ENCODE results near the gene PUM1. TPM values are rescaled to one million over a fixed set of nuclear protein-coding genes. Genes with fewer than 3 reads are reported as not detected.
"Not testable (repeated sequence)": the region's sequence is repeated elsewhere in the genome, so short reads cannot be mapped to it uniquely, and the experiment has no call there.

The PUM1 gene
- total RNA-seq, 1 donor from 2014 or later, result 143 TPM

GRCh38 chr1:30940541-30940940 is 125.0 kb downstream of the PUM1 start:
- TF ChIP-seq CTCF (IDR thresholded peaks at IDR 0.05; ENCODE audit: insufficient read depth, low read depth, low read length), result no peak
- no peak for TF ChIP-seq EZH2 (IDR thresholded peaks at IDR 0.05; ENCODE audit: insufficient read depth, low read length)
- FAIRE-seq, result no peak
- Histone ChIP-seq H3K79me2 (ENCODE audit: insufficient read depth, low read length) (peaks cover 43% of the 10 kb centered on the region), H4K20me1 (ENCODE audit: insufficient read depth, low read length) (peaks cover 68% of the 10 kb centered on the region), H3K27ac (ENCODE audit: low read depth, low read length) (no peak overlapping the region), H3K4me3 (ENCODE audit: insufficient read depth, low read depth, low read length) (no peak overlapping the region), H3K36me3 (ENCODE audit: insufficient read depth, low read length) (peaks cover 60% of the 10 kb centered on the region), H3K4me1 (ENCODE audit: insufficient read depth, low read length) (peaks cover 7% of the 10 kb centered on the region), H2AFZ (ENCODE audit: low read depth, low read length) (no peak overlapping the region), H3K9ac (ENCODE audit: low read length) (no peak overlapping the region), H3K4me2 (ENCODE audit: low read length) (no peak overlapping the region), H3K27me3 (ENCODE audit: insufficient read depth, low read length) (no peaks in the 10 kb centered on the region), H3K9me3 (ENCODE audit: insufficient read depth, low read depth, low read length) (no peaks in the 10 kb centered on the region)
- Mint-ChIP-seq H3K4me3 (ENCODE audit: unreplicated experiment) (no peak overlapping the region), H3K36me3 (ENCODE audit: low read depth, unreplicated experiment) (peaks cover 28% of the 10 kb centered on the region), H3K27me3 (ENCODE audit: low read depth, unreplicated experiment) (no peaks in the 10 kb centered on the region), H3K4me1 (ENCODE audit: low read depth, unreplicated experiment) (peaks cover 15% of the 10 kb centered on the region), H3K9me3 (ENCODE audit: unreplicated experiment) (no peaks in the 10 kb centered on the region), H3K27ac (ENCODE audit: unreplicated experiment) (no peak overlapping the region)
- no peak for DNase-seq (ENCODE audit: low read depth)

- Mint-ChIP-seq H3K36me3 (ENCODE audit: low read depth, unreplicated experiment) (peaks cover 31% of the 10 kb centered on the region), H3K4me3 (ENCODE audit: unreplicated experiment) (no peak overlapping the region), H3K9me3 (ENCODE audit: unreplicated experiment) (no peaks in the 10 kb centered on the region), H3K27me3 (ENCODE audit: low read depth, unreplicated experiment) (no peaks in the 10 kb centered on the region), H3K4me1 (ENCODE audit: low read depth, unreplicated experiment) (peaks cover 41% of the 10 kb centered on the region), H3K27ac (ENCODE audit: unreplicated experiment) (no peak overlapping the region)
- Histone ChIP-seq H3K4me1 (ENCODE audit: insufficient read depth, low read length) (peaks cover 14% of the 10 kb centered on the region), H3K27me3 (ENCODE audit: insufficient read depth, low read length) (no peaks in the 10 kb centered on the region), H3K36me3 (ENCODE audit: insufficient read depth, low read length) (peaks cover 50% of the 10 kb centered on the region), H4K20me1 (ENCODE audit: insufficient read depth, low read length) (peaks cover 60% of the 10 kb centered on the region), H3K27ac (ENCODE audit: low read depth, low read length) (no peak overlapping the region), H3K9me3 (ENCODE audit: insufficient read depth, low read depth, low read length) (no peaks in the 10 kb centered on the region), H3K9ac (ENCODE audit: low read length) (no peak overlapping the region), H3K4me3 (ENCODE audit: insufficient read depth, low read depth, low read length) (no peak overlapping the region), H3K79me2 (ENCODE audit: insufficient read depth, low read length) (peaks cover 29% of the 10 kb centered on the region), H2AFZ (ENCODE audit: low read depth, low read length) (no peak overlapping the region), H3K4me2 (ENCODE audit: low read length) (no peak overlapping the region)
- TF ChIP-seq CTCF (IDR thresholded peaks at IDR 0.05; ENCODE audit: insufficient read depth, low read depth, low read length) (no peak), EZH2 (IDR thresholded peaks at IDR 0.05; ENCODE audit: insufficient read depth, low read length) (no peak)
- no peak for FAIRE-seq
- DNase-seq (ENCODE audit: low read depth), result no peak
Observed at GRCh38 chr1:30936541-30937171, 128.9 kb downstream of the PUM1 start.

GRCh38 chr1:30935758-30936157 is 129.8 kb downstream of the PUM1 start:
- not testable (repeated sequence) for H3K9ac ChIP-seq (ENCODE audit: low read length); H3K4me3 ChIP-seq (ENCODE audit: insufficient read depth, low read depth, low read length); H3K4me2 ChIP-seq (ENCODE audit: low read length); H2AFZ ChIP-seq (ENCODE audit: low read depth, low read length); H3K27ac Mint-ChIP-seq (ENCODE audit: unreplicated experiment); H3K9me3 Mint-ChIP-seq (ENCODE audit: unreplicated experiment); H3K27me3 ChIP-seq (ENCODE audit: insufficient read depth, low read length); H3K4me3 Mint-ChIP-seq (ENCODE audit: unreplicated experiment); DNase-seq (ENCODE audit: low read depth); H3K27me3 Mint-ChIP-seq (ENCODE audit: low read depth, unreplicated experiment); FAIRE-seq; H3K9me3 ChIP-seq (ENCODE audit: insufficient read depth, low read depth, low read length); H3K27ac ChIP-seq (ENCODE audit: low read depth, low read length)
- Histone ChIP-seq H3K79me2 (ENCODE audit: insufficient read depth, low read length) (peaks cover 29% of the 10 kb centered on the region), H3K4me1 (ENCODE audit: insufficient read depth, low read length) (peaks cover 14% of the 10 kb centered on the region), H4K20me1 (ENCODE audit: insufficient read depth, low read length) (peaks cover 65% of the 10 kb centered on the region), H3K36me3 (ENCODE audit: insufficient read depth, low read length) (peaks cover 41% of the 10 kb centered on the region)
- H3K4me1 Mint-ChIP-seq (ENCODE audit: low read depth, unreplicated experiment), result peaks cover 49% of the 10 kb centered on the region
- peaks cover 36% of the 10 kb centered on the region for H3K36me3 Mint-ChIP-seq (ENCODE audit: low read depth, unreplicated experiment)

Data from astrocyte (in vitro differentiated cells and primary cell).